Activated T-cell treated with anti-CD3 and anti-CD28 coated beads, Interleukin-2, amount 50 U/mL, for 72 hours (primary cell): Measurements from ENCODE around the gene PNMT. TPM values are rescaled to one million over a fixed set of nuclear protein-coding genes. Genes with fewer than 3 reads are reported as not detected.

ENCODE experiments used
- ATAC-seq, 2 donors: fragments of 150-1000 bp; cut with Tn5 transposase; replicated peaks in 1 of 2; 2 replicates each; pipeline ENCODE4 v1.10.0; 2021; ENCODE audit warnings: moderate library complexity in 2 of 2, mild to moderate bottlenecking in 1 of 2
- DNase-seq, 2 donors: peaks; one replicate each; pipeline ENCODE4 v3.0.0; 2021 to 2022; ENCODE audit warnings: mixed read lengths in 1 of 2
- H3K27ac Mint-ChIP-seq: one replicate; pipeline ENCODE4 v1.8.0; 2022; ENCODE audit warnings: mild to moderate bottlenecking, moderate library complexity, mixed read lengths
- H3K27me3 Mint-ChIP-seq: one replicate; pipeline ENCODE4 v1.8.0; 2022; ENCODE audit warnings: low read depth, mixed read lengths
- H3K36me3 Mint-ChIP-seq, 2 donors: one replicate each; pipeline ENCODE4 v1.8.0; 2022; ENCODE audit warnings: mixed read lengths in 2 of 2, mild to moderate bottlenecking in 1 of 2; ENCODE audit not compliant: insufficient read depth in 2 of 2
- H3K4me1 Mint-ChIP-seq: one replicate; pipeline ENCODE4 v1.8.0; 2022; ENCODE audit warnings: low read depth, mixed read lengths
- H3K4me3 Mint-ChIP-seq, 2 donors: one replicate each; pipeline ENCODE4 v1.8.0; 2022; ENCODE audit warnings: mild to moderate bottlenecking in 2 of 2, mixed read lengths in 2 of 2, moderate library complexity in 2 of 2
- H3K9me3 Mint-ChIP-seq, 2 donors: one replicate each; pipeline ENCODE4 v1.8.0; 2022; ENCODE audit warnings: mixed read lengths in 2 of 2
- total RNA-seq, 2 donors: library from RNA; stranded (reverse); gene quantifications; one replicate each; pipeline ENCODE4 v1.2.3, GENCODE V29; 2022

Gene PNMT
- total RNA-seq = under 1 TPM; 0.41 to 0.67 TPM

GRCh38 chr17:39667945-39668924 lies at the start of gene PNMT:
Gene PNMT, plus strand, starts transcription at chr17:39668453. Its CDS starts 23 bp downstream, at chr17:39668476.
- DNase-seq = peak; percentile 83 to 85
- Mint-ChIP-seq H3K9me3 (no peaks in the 10 kb centered on the region), H3K4me3 (peak within 1 kb of the TSS; percentile 64 to 77), H3K27ac (peak within 1 kb of the TSS; percentile 62), H3K4me1 (peaks cover 5% of the 10 kb centered on the region), H3K27me3 (peaks cover 19% of the 10 kb centered on the region), H3K36me3 (no peaks in the 10 kb centered on the region)
- ATAC-seq = peak; percentile 79 to 82

GRCh38 chr17:39618956-39619785 lies 49.1 kb upstream of the PNMT start:
- ATAC-seq = no peak
- Mint-ChIP-seq H3K9me3 (no peaks in the 10 kb centered on the region), H3K27me3 (peaks cover 22% of the 10 kb centered on the region), H3K27ac (no peak overlapping the region), H3K4me3 (no peak overlapping the region), H3K36me3 (no peaks in the 10 kb centered on the region), H3K4me1 (peaks cover 23% of the 10 kb centered on the region)
- DNase-seq = no peak

- H3K27me3 Mint-ChIP-seq = peaks cover 27% of the 10 kb centered on the region
- H3K4me3 Mint-ChIP-seq = no peak overlapping the region
- peaks cover 23% of the 10 kb centered on the region for H3K4me1 Mint-ChIP-seq
- no peaks in the 10 kb centered on the region for H3K36me3 Mint-ChIP-seq
- ATAC-seq (no peak), DNase-seq (no peak)
- no peak overlapping the region for H3K27ac Mint-ChIP-seq
- H3K9me3 Mint-ChIP-seq = no peaks in the 10 kb centered on the region
These were observed 48.5 kb upstream of the PNMT start for GRCh38 chr17:39619786-39620101.

- peak; percentile 50 to 61 for ATAC-seq
- peak overlapping the region; percentile 86 for H3K27ac Mint-ChIP-seq
- peak; percentile 81 to 92 for DNase-seq
- H3K36me3 Mint-ChIP-seq = no peaks in the 10 kb centered on the region
- no peaks in the 10 kb centered on the region for H3K9me3 Mint-ChIP-seq
- H3K27me3 Mint-ChIP-seq = peaks cover 29% of the 10 kb centered on the region
- H3K4me1 Mint-ChIP-seq = peaks cover 33% of the 10 kb centered on the region
- H3K4me3 Mint-ChIP-seq = peak overlapping the region; percentile 87 to 93
These were observed 46.5 kb upstream of the PNMT start for GRCh38 chr17:39621523-39622379.

GRCh38 chr17:39622380-39623006 lies 45.8 kb upstream of the PNMT start:
- peaks cover 35% of the 10 kb centered on the region for H3K4me1 Mint-ChIP-seq
- peaks cover 31% of the 10 kb centered on the region for H3K27me3 Mint-ChIP-seq
- peak overlapping the region; percentile 87 to 93 for H3K4me3 Mint-ChIP-seq
- H3K27ac Mint-ChIP-seq = peak overlapping the region; percentile 86
- DNase-seq (peak; percentile 69 to 75), ATAC-seq (peak; percentile 83 to 88)
- H3K36me3 Mint-ChIP-seq = no peaks in the 10 kb centered on the region
- H3K9me3 Mint-ChIP-seq = no peaks in the 10 kb centered on the region

GRCh38 chr17:39623356-39623950 lies 44.8 kb upstream of the PNMT start:
- Mint-ChIP-seq H3K9me3 (no peaks in the 10 kb centered on the region), H3K27ac (no peak overlapping the region), H3K36me3 (no peaks in the 10 kb centered on the region), H3K4me1 (peaks cover 35% of the 10 kb centered on the region), H3K4me3 (peak overlapping the region; percentile 70 to 93), H3K27me3 (peaks cover 40% of the 10 kb centered on the region)
- ATAC-seq = peak; percentile 47 to 50
- peak; percentile 89 to 93 for DNase-seq

GRCh38 chr17:39624313-39624712 lies 43.9 kb upstream of the PNMT start:
- DNase-seq (no peak), ATAC-seq (no peak)
- no peak overlapping the region for H3K4me3 Mint-ChIP-seq
- H3K36me3 Mint-ChIP-seq = no peaks in the 10 kb centered on the region
- peaks cover 35% of the 10 kb centered on the region for H3K4me1 Mint-ChIP-seq
- H3K9me3 Mint-ChIP-seq = no peaks in the 10 kb centered on the region
- H3K27ac Mint-ChIP-seq = no peak overlapping the region
- H3K27me3 Mint-ChIP-seq = peaks cover 44% of the 10 kb centered on the region

GRCh38 chr17:39625198-39625785 lies 43.0 kb upstream of the PNMT start:
- H3K27me3 Mint-ChIP-seq = peaks cover 38% of the 10 kb centered on the region
- no peaks in the 10 kb centered on the region for H3K9me3 Mint-ChIP-seq
- peaks cover 35% of the 10 kb centered on the region for H3K4me1 Mint-ChIP-seq
- H3K4me3 Mint-ChIP-seq = no peak overlapping the region
- ATAC-seq = no peak
- DNase-seq = no peak
- H3K36me3 Mint-ChIP-seq = no peaks in the 10 kb centered on the region
- no peak overlapping the region for H3K27ac Mint-ChIP-seq

- ATAC-seq (no peak), DNase-seq (peak; percentile 33 to 40)
- H3K36me3 Mint-ChIP-seq = no peaks in the 10 kb centered on the region
- peaks cover 41% of the 10 kb centered on the region for H3K4me1 Mint-ChIP-seq
- H3K4me3 Mint-ChIP-seq = peak within 1 kb of the TSS; percentile 73 to 77
- no peaks in the 10 kb centered on the region for H3K9me3 Mint-ChIP-seq
- peaks cover 45% of the 10 kb centered on the region for H3K27me3 Mint-ChIP-seq
- no peak within 1 kb of the TSS for H3K27ac Mint-ChIP-seq
These were observed 41.8 kb upstream of the PNMT start, which contains the start of gene PPP1R1B for GRCh38 chr17:39626171-39627046. Gene PPP1R1B, plus strand, starts transcription at chr17:39626952. Its CDS starts 441 bp downstream, at chr17:39627393.

- Mint-ChIP-seq H3K4me1 (peaks cover 42% of the 10 kb centered on the region), H3K27ac (no peak overlapping the region), H3K27me3 (peaks cover 52% of the 10 kb centered on the region), H3K4me3 (peak overlapping the region; percentile 73 to 77), H3K9me3 (no peaks in the 10 kb centered on the region), H3K36me3 (no peaks in the 10 kb centered on the region)
- no peak for ATAC-seq
- DNase-seq = no peak
These were observed 41.1 kb upstream of the PNMT start for GRCh38 chr17:39627047-39627711.
